ENCODE results near the gene OBSCN. TPM values are rescaled to one million over a fixed set of nuclear protein-coding genes. Genes with fewer than 3 reads are reported as not detected.

Gene OBSCN
- total RNA-seq, 1 experiment from 2014 or later, result 10.5 TPM

- Histone ChIP-seq H3K4me3 (ENCODE audit: low read depth in 2 of 2, low read length in 2 of 2) (no peak overlapping the region), H3K27me3 (ENCODE audit: control insufficient read depth, insufficient read depth, low read length) (no peaks in the 10 kb centered on the region), H3K4me1 (ENCODE audit: control insufficient read depth, insufficient read depth, low read length) (no peaks in the 10 kb centered on the region), H3K36me3 (ENCODE audit: control insufficient read depth, insufficient read depth, low read length) (no peaks in the 10 kb centered on the region), H3K9me3 (ENCODE audit: control insufficient read depth, insufficient read depth, low read depth, low read length) (no peaks in the 10 kb centered on the region), H3K27ac (ENCODE audit: low read length) (no peak overlapping the region)
- DNase-seq (ENCODE audit: low read depth, low spot score) (no peak), ATAC-seq (no peak)
- intact Hi-C loops (cut with micrococcal nuclease; ENCODE audit: unreplicated experiment) (no loop called here), in situ Hi-C loops (cut with HindIII; ENCODE audit: low pct_unique_long_range_greater_than_20kb, low sequenced_read_pairs) (no loop called here)
- BruUV-seq (replicated peaks), result no TSS peak
- TF ChIP-seq SIN3A (IDR thresholded peaks at IDR 0.05; ENCODE audit: borderline replicate concordance, insufficient read depth, low read depth, low read length), result no peak
- no peak for TF ChIP-seq CTCF (IDR thresholded peaks at IDR 0.05)
- no peak for TF ChIP-seq REST (IDR thresholded peaks at IDR 0.05; ENCODE audit: insufficient read depth in 1 of 2, low read depth in 2 of 2, low read length in 1 of 2)
- no peak for TF ChIP-seq POLR2AphosphoS5 (IDR thresholded peaks at IDR 0.05; ENCODE audit: low read depth, low read length)
- TF ChIP-seq TCF7L2 (IDR thresholded peaks at IDR 0.05; ENCODE audit: low read depth, low read length), result no peak
- CTCF ChIA-PET, result no interaction called here
- POLR2A ChIA-PET, result no interaction called here
These were observed 86.9 kb downstream of the OBSCN start for GRCh38 chr1:228294717-228295116.

- no peak for TF ChIP-seq REST (IDR thresholded peaks at IDR 0.05; ENCODE audit: insufficient read depth in 1 of 2, low read depth in 2 of 2, low read length in 1 of 2)
- TF ChIP-seq CTCF (IDR thresholded peaks at IDR 0.05), result no peak
- no peak for TF ChIP-seq TCF7L2 (IDR thresholded peaks at IDR 0.05; ENCODE audit: low read depth, low read length)
- no peak for TF ChIP-seq SIN3A (IDR thresholded peaks at IDR 0.05; ENCODE audit: borderline replicate concordance, insufficient read depth, low read depth, low read length)
- no peak for TF ChIP-seq POLR2AphosphoS5 (IDR thresholded peaks at IDR 0.05; ENCODE audit: low read depth, low read length)
These were observed 87.4 kb downstream of the OBSCN start for GRCh38 chr1:228295201-228295600.

More at GRCh38 chr1:228295201-228295600, 87.4 kb downstream of the OBSCN start:
- no peaks in the 10 kb centered on the region for H3K27me3 ChIP-seq (ENCODE audit: control insufficient read depth, insufficient read depth, low read length)
- ChIA-PET CTCF (no interaction called here), POLR2A (no interaction called here)
- in situ Hi-C loops (cut with HindIII; ENCODE audit: low pct_unique_long_range_greater_than_20kb, low sequenced_read_pairs), result no loop called here
- intact Hi-C loops (cut with micrococcal nuclease; ENCODE audit: unreplicated experiment), result no loop called here
- no peaks in the 10 kb centered on the region for H3K9me3 ChIP-seq (ENCODE audit: control insufficient read depth, insufficient read depth, low read depth, low read length)
- DNase-seq (ENCODE audit: low read depth, low spot score) (no peak), ATAC-seq (no peak)
- no peak overlapping the region for H3K27ac ChIP-seq (ENCODE audit: low read length)
- H3K4me1 ChIP-seq (ENCODE audit: control insufficient read depth, insufficient read depth, low read length), result no peaks in the 10 kb centered on the region
- H3K36me3 ChIP-seq (ENCODE audit: control insufficient read depth, insufficient read depth, low read length), result no peaks in the 10 kb centered on the region
- BruUV-seq (replicated peaks), result no TSS peak
- no peak overlapping the region for H3K4me3 ChIP-seq (ENCODE audit: low read depth in 2 of 2, low read length in 2 of 2)
